ENCODE measurements around the gene KIAA2012.

GRCh38 chr2:202072226-202072625, 829 bp upstream of the KIAA2012 start:
- TF ChIP-seq CTCF (IDR thresholded peaks at IDR 0.05) (peak in 1 of 4 experiments; percentile 11), POLR2A (IDR thresholded peaks at IDR 0.05) (no peak)

Measured in uterus (tissue), 2 donors.